ENCODE data around the gene UCP3.

The UCP3 gene, protein sequence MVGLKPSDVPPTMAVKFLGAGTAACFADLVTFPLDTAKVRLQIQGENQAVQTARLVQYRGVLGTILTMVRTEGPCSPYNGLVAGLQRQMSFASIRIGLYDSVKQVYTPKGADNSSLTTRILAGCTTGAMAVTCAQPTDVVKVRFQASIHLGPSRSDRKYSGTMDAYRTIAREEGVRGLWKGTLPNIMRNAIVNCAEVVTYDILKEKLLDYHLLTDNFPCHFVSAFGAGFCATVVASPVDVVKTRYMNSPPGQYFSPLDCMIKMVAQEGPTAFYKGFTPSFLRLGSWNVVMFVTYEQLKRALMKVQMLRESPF

DNA sequence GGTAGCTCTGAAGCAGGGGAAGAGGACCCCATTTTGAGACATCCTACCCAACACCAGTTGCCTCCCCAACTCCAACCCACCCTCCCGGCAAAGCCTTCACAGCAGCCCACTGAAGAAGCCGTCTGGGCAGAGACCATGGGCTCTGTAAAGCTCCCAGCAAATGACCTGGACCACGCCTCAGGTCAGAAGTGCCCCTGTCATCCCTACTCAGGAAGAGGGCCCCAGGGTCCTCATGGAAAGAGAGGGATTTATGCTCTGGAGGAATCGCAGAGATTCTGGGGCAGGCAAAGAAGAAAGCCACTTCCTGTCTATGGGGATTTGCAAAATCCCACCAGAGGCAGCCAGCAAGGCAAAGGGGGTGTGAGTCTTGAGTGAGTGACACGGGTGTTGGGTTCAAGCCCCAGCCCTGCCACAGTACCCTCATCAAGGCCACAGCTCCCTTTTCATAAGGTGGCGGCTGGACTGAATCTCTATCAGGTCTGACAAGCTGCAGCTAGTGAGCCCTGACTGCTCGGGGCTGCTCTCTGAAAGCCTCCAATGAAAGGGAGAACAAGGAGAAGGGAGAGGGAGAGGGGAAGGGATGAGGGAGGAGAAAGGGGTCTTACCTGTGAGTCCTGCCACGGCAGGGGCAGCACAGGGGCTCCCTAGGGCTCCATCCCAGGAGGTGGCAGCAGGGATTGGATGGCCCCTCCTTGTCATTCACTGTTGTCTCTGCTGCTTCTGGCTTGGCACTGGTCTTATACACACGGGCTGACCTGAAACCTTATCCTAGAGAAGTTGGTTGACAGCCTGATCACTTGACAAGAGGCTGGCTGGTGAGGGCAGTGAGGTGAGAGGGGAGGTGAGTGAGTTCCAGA is at the start of gene UCP3:
Gene UCP3, minus strand, starts transcription at position 713 of the 857 bp plus-strand sequence. CDS start 2,043 bp downstream, outside the sequence.
- DNase-seq (ENCODE audit: low read depth): no peak

DNA sequence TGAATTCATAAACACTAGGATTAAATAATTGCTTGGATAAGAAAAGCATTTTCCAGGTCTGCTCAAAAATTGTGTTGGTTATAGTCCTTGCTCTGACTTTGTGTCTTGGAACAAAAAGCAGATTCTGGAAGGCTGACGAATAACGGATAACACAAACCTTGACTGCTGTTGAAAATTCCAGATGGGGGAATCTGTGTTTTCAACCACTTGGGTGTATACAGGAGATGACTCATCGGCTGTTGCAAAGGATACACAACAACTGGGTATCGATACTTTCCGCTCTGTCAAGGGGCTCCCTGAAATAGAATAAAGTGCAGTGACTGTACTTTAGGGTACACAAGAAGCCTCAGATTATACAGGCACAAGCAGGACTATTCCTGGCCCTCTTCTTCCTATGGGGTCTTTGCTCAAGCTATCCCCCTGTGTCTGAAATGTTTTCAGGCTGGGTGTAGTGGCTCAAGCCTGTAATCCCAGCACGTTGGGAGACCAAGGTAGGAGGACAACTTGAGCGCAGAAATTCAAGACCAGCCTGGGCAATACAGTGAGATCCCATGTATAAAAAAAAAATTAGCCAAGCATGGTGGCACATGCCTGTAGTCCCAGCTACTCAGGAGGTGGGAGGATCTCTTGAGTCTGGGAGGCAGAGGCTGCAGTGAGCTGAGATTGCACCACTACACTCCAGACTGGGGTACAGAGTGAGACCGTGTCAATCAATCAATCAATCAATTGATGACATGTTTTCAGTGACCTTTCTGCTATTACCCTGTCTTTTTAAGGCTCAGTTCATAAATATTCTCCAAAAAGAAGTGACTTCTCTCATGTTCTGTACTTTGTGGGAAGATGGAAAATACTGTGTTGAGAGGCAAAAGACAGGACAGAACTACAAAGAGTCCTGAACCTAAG is 48.6 kb upstream of the UCP3 start:
- no peak for DNase-seq (ENCODE audit: low read depth)

DNA sequence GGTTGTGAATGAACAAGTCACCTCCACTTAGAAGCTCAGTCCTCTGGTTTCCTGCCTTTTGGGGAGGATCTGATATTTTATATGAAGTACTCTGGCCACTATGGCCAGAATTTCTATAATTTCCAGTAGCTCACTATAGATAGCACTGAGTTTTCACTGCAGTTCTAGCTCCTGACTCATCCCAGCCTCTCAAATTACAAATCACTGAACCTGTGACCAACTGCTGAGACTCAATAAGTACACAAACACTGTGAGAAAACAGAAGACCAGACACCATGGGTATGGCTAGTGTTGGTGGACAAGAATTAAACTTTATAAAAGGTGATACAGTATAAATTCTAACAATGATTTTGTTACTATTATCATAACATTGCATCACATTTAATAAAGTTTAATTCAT is 47.1 kb upstream of the UCP3 start:
- DNase-seq (ENCODE audit: low read depth): no peak

DNA sequence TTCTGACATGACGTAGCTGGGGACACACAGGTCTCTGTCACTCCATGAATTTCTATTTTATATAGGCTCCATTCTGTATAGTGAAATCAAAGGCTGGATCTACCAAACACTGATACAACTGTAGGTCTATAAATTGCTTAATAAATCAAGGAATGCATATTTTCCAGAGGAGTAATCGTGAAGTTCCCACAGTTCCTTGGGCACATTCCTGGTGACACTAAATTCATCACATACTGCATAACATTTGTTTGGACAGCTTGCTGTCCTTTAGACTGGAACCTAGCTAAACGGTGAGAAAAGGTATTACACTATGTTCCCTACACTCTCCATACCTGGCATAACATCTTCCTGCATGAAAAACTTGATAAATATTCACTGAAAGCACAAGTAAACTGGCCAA is 41.6 kb upstream of the UCP3 start:
- no peak for DNase-seq (ENCODE audit: low read depth)

DNA sequence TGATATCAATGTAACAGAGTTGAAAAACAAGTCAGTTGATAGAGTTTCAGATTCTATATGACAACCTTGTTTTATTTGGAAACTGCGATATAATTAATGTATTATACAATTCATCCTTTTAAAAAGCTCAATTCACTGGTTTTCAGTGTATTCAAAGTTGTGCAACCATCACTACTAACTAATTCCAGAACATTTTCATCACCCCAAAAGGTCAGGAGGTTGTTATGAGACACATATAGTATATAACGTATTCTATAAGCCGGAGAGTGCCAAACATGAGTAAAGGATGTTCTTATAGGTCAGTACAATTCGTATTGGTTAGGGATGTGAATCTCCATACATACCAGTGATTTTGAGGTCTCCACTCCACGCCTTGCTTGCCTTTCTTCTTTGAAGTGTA is 40.1 kb upstream of the UCP3 start:
- no peak for DNase-seq (ENCODE audit: low read depth)

DNA sequence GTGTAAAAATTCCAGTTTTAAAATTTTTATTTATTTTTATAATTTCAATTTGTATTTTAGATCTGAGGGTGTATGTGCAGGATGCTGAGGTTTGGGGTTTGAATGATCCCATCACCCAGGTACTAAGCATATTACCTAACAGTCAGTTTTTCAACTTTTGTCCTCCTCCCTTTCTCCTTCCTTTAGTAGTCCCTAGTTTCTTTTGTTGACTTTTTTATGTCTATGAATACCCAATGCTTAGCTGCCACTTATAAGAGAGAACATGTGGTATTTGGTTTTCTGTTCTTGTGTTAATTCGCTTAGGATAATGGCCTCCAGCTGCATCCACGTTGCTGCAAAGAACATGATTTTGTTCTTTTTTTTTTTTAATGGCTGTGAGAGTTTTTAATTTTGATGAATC is 35.7 kb upstream of the UCP3 start:
- DNase-seq (ENCODE audit: low read depth): no peak

DNA sequence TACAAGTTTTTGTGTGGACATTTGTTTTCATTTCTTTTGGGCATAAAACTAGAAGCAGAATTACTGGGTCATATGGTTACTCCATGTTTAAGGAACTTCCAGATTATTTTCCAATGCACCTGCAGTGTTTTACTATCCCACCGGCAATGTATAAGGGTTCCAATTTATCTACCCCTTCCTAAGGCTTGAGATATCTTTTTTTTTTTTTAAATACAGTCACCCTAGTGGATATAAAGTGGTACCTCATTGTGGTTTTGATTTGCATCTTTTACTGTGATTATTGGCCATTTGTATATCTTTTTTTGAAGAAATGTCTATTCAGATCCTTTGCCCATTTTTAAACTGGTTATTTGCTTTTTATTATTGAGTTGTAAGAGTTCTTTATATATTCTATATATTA is 34.6 kb upstream of the UCP3 start:
- DNase-seq (ENCODE audit: low read depth): no peak

DNA sequence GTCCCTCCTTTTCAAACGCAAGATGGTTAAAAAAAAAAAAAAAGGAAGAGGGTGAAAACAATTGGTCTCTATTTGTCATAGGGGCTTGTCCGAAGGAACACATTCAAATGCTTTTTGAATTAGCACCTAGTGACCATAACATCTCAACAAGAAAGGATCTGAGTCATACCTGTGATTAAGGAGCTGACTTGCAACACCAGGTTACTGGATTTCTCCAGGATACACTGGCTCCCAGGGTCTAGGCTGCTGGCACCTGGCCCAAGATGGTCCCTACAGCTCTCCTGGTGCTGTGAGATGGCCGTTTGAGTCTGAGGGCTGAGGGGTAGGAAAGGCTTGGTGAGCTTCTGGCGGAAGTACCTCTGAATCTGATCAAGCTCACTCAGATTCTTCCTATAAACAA is 28.4 kb upstream of the UCP3 start:
- no peak for DNase-seq (ENCODE audit: low read depth)

DNA sequence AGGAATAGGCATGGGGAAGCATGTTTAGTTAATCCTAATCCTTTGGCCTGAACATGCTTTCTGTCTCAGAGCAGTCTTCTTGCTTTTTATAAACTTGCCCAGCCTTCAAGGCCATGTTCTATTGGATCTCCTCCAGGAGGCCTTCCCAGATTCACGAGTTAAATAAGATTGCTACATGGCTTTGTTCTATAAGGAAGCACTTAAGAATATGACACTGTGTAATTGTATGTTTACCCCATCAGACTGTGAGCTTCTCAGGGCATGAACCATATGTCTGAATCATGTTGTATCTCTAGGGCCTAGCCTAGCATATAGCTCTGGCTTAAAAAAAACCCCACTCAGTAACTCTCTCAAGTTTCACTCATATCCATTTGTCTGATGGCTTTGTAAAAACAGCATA is 26.4 kb upstream of the UCP3 start:
- no peak for DNase-seq (ENCODE audit: low read depth)

DNA sequence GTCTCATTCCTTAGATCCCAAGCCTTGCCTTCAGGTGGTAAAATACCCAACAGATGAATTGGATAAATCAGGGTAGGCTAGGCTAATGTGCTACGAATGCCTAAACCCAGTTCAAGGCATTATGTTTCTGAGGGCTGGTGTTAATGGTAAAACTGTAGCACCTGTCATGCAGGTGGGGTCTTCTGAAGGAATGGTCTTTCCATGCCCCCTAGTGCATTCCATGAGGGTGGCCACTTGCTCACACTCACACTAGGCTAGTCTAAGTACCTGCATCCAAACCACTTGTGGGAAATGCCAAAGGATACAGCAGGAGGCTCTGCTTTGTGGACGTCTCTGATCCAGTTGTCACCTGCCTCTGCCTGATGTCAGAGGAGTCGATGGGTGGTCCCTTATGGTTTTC is 24.2 kb upstream of the UCP3 start:
- DNase-seq (ENCODE audit: low read depth): no peak

DNA sequence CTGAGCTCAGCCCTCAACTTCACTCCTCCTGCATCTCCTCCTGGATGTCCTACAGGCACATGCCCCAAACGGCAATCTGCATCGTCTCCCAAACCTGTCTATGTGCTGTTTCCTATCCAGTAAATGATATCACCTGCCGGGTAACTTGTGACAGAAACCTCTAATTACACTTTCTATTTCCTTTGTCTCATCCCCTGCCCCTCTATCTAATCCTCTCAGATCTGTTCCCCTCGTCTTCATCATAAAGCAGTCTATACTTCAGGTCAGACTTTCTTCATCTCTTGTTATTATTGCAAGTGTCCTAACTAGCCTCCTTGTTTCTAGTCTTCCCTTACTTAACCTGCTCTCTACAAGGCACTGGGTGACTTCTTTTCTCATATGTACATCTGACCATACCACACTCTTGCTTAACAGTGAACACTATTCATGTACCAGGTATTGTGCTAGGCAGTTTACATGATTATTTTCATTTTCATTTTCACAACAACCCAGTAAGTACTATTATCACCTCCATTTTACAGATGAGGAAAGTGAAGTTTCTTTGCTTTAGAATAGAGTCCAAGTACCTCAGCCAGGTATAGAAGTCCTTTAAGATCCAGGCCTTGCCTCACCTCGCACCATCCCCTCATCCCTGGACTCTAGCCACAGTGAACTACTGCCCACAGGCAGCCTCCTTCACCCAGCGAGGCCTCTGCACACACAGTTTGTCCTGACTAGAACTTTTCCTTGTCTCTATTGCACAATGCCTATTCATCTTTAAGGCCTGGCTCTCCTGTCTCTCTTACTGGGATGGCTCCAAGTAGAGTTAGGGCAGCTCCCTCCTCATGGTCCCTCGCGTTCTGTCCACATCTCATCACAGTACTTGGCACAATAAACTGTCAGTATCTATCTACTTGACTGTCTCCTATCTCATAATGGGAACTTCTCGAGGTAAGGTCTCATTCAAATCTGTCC is 22.1 kb upstream of the UCP3 start:
- DNase-seq (ENCODE audit: low read depth): no peak

DNA sequence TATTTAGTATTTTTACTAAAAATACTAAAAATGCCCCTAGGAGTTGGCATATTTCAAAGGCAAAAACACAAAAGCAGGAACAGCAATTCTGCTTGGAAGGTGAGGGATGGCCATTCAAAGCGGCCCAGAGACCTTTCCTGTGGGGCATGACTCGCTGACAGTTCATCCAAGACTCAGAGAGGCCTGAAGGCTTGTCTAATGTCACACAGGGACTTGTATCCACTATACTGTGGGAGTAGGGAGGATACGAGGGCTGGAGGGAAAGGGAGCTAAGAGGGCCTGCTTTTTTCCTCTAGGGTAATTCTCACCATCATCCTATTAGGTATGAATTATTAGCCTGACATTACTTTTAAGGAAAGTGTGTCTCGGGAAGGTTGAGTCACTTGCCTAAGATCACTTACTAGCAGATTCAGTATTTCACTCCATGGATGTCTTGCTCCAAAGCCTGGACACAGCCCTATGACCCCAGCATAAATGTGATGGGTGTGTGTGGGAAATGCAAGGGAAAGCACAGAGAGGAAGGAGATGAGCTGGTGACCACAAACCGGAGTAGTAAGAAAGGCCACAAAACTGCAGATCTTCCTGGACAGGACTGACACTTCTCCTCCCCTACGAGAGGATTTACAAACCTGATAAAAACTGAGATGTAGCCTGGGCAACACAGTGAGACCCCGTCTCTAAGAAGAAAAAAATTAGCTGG is 16.7 kb upstream of the UCP3 start:
- DNase-seq (ENCODE audit: low read depth): no peak

DNA sequence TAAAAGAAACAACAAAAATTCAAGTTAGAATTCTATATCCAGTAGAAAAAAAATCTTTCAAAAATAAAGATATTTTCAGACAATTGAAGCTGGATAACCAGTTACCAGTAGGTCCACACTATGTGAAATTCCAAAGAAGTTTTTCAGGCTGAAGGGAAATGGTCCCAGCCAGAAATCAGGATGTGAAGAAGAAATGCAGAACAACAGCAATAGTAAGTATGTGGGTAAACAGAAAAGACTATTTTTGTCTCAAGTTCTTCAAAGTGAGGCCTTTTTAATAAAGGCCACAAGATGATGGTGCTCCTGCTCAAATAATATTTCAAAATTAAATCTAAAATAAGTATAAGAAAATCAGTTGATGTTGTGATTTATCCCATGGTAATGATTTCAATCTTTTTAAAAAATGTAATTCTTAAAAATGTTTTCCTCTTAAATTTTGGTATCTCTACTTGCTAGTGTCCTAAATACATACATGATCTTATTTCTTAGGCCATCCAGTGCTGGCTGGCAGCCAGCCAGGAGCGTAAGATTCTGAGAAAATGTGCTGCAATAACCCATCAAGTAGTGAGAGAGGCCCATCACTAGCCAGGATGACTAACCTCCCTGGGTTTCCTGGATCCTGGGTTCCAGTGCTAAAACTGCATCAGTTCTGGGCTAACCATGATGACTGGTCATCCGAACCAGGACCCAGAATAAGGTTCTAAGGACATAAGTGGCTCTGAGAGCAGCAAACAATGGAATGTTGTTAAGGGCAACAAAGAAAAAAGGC is 15.6 kb upstream of the UCP3 start:
- DNase-seq (ENCODE audit: low read depth): no peak

DNA sequence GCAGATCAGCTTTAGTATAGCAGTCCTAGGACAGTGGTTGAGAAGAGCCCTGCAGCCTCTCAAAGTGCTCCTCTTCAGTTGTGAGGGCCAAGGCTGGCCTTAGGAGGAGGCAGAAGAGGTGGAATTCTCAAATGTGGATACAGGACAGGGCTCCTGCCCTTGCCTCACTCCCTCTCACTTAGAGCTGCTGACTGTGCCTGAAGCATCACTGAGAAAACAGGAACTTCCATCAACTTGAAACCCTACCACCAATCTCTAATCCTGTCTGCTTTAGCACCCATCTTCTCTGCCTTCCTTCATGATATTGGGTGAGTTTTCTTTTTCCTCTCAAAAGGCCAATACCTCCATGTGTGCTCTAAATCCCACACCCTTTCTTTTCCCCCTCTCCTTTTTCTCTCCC is 14.4 kb upstream of the UCP3 start:
- DNase-seq (ENCODE audit: low read depth): no peak

DNA sequence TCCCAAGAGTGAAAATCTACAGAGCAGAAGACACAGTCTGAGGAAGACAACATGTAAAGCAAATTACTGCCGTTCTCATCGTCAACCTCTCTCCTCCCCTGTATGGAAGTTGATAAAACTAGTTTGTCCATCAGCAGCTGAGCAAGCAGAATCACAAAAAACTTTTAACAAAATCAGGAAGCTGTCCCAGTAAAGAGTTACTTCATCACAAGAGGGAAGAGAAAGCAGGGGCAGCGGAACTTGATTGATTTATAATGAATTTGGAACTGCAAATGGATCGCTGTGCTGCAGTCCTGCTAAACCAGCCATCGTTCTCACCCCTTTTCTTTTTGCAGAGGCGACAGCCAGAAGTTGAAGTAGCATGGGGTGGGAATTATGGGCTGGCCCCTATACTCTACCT is 13.7 kb upstream of the UCP3 start:
- no peak for DNase-seq (ENCODE audit: low read depth)

DNA sequence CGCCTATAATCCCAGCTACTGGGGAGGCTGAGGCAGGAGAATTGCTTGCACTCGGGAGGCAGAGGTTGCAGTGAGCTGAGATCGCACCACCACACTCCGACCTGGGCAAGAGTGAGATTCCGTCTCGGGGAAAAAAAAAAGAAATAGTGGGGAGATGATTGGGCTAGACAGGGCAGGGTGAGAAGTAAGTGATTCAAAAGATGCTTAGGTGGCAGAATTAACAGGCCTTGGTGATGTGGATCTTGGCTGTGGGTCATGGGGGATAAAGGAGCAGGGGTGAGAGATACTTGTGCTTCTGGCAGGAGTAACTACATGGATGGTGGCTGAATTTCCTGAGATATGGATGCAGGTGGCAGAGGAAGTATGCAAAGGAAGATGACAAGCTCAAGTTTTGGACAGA is 13.1 kb upstream of the UCP3 start:
- DNase-seq (ENCODE audit: low read depth): no peak

DNA sequence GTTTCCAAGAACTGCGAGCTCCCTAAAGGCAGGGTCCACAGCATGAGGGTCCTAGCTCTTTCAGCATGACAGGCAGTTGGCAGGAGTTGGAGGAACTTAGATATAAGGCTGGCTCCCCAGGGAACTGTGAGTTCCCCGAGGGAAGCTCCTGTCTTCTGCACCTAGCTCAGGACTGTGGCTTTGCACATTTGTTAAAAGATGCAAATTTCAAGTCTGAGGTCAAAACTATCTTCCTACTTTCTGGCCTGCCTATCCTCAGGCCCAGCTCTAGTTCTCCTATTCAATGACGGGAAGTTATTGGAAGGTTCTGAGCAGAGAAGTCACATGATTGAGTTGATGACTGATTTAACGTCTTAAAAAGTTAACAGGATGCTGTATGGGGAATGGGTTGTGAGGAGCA is 11.7 kb upstream of the UCP3 start:
- no peak for DNase-seq (ENCODE audit: low read depth)

DNA sequence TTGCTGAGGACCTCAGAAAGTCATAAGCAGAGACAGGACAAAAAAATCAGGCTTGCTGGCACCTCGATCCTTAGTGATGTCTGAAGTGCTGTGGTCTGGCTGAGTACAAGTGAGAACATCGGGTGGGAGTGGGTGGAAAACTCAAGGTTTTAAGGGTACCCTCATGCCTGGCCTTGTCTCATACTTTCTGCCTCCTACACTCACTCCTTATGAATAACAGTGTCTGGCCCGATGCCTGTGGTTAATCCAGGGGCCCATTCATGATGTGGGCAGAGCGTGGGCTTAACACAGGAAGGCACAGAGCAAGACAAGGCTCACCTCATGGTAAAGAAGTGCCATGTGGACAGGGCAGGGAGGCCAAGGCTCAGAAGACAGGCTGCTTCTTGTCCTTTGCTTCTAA is 11.0 kb upstream of the UCP3 start:
- no peak for DNase-seq (ENCODE audit: low read depth)

DNA sequence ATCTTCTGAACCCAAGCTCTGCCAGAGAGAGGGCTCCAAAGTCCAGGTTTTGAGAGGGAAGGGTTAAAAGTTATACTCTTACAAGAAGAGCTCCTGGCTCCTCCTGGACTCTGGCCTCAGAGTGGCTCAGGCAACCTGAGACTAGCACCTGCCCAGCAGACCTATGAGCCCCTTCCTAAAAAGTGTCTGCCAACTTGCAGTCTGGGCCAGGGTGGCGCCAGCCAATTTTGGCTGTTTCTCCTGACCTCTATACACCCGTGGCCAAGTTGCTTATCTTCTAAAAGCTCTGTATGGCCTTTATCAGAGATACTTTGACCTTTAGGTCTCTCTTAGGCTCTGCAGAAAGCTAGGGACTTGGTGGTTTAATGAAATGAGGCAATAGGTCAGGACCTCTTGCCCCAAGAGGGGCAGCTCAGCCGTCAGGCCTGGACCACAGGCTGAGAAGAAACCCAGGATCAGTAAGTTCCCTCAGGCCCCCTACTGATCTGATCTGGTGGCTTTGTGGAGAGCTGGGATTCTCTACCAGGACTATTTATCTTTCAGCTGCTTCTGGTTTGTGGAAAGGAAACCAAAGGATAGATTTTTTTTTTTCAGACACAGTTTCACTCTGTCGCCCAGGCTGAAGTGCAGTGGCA is 10.3 kb upstream of the UCP3 start:
- DNase-seq (ENCODE audit: low read depth): no peak
